HEK293T (cell line): ENCODE measurements around the gene MRAS.

Experiments used
- BHLHE40 ChIP-seq: fragments of 450-650 bp; IDR thresholded peaks from 2 replicates; pipeline ENCODE4 v1.6.1; 2016; ENCODE audit warnings: mild to moderate bottlenecking, moderate library complexity, borderline replicate concordance
- CTBP1 ChIP-seq: fragments of 450-650 bp; IDR thresholded peaks from 2 replicates; pipeline ENCODE4 v1.6.1; 2016; ENCODE audit warnings: borderline replicate concordance
- ELF4 ChIP-seq: fragments of 450-650 bp; IDR thresholded peaks from 2 replicates; pipeline ENCODE4 v1.6.1; 2017; ENCODE audit warnings: antibody characterized with exemption
- FOXA1 ChIP-seq: fragments of 450-650 bp; IDR thresholded peaks from 2 replicates; pipeline ENCODE4 v1.6.1; 2016; ENCODE audit warnings: mild to moderate bottlenecking
- FOXK2 ChIP-seq: fragments of 450-650 bp; IDR thresholded peaks from 2 replicates; pipeline ENCODE4 v1.6.1; 2016; ENCODE audit warnings: mild to moderate bottlenecking
- FOXM1 ChIP-seq: fragments of 450-650 bp; IDR thresholded peaks from 2 replicates; pipeline ENCODE4 v1.6.1; 2017; ENCODE audit warnings: mild to moderate bottlenecking, borderline replicate concordance
- L3MBTL2 ChIP-seq: fragments of 450-650 bp; conservative IDR thresholded peaks from 2 replicates; pipeline ENCODE4 v1.6.1; 2016; ENCODE audit warnings: mild to moderate bottlenecking
- NFRKB ChIP-seq: fragments of 450-650 bp; IDR thresholded peaks from 2 replicates; pipeline ENCODE4 v1.6.1; 2016; ENCODE audit warnings: mild to moderate bottlenecking, moderate library complexity
- PKNOX1 ChIP-seq: fragments of 450-650 bp; IDR thresholded peaks from 2 replicates; pipeline ENCODE4 v1.6.1; 2016
- SP1 ChIP-seq: fragments of 450-650 bp; IDR thresholded peaks from 2 replicates; pipeline ENCODE4 v1.6.1; 2017
- SUZ12 ChIP-seq: fragments of 450-650 bp; IDR thresholded peaks from 2 replicates; pipeline ENCODE4 v1.6.1; 2016; ENCODE audit warnings: mild to moderate bottlenecking
- TARDBP ChIP-seq: fragments of 450-650 bp; IDR thresholded peaks from 2 replicates; pipeline ENCODE4 v1.6.1; 2016
- ZNF384 ChIP-seq: fragments of 450-650 bp; IDR thresholded peaks from 2 replicates; pipeline ENCODE4 v1.6.1; 2016

GRCh38 chr3:138366006-138366759 is 17.8 kb downstream of the MRAS start:
- TF ChIP-seq SP1 (no peak), PKNOX1 (no peak), BHLHE40 (no peak), ELF4 (no peak), L3MBTL2 (no peak), FOXM1 (no peak), FOXA1 (no peak), NFRKB (no peak), ZNF384 (no peak), SUZ12 (no peak), TARDBP (no peak), CTBP1 (no peak), FOXK2 (no peak)
